ENCODE results near the gene TMPRSS11A. TPM values are rescaled to one million over a fixed set of nuclear protein-coding genes. Genes with fewer than 3 reads are reported as not detected.

TMPRSS11A gene
- total RNA-seq, 1 donor from 2014 or later = not detected

- H3K4me1 ChIP-seq = peaks cover 7% of the 10 kb centered on the region
- peak overlapping the region; percentile 21 for H3K4me2 ChIP-seq
- Mint-ChIP-seq H3K27me3 (ENCODE audit: insufficient read depth, low read depth) (no peaks in the 10 kb centered on the region), H3K4me1 (no peaks in the 10 kb centered on the region), H3K9me3 (no peaks in the 10 kb centered on the region), H3K36me3 (no peaks in the 10 kb centered on the region), H3K27ac (no peak overlapping the region), H3K4me3 (no peak overlapping the region)
- no peaks in the 10 kb centered on the region for H3K79me2 ChIP-seq (ENCODE audit: low read depth)
- TF ChIP-seq EZH2 (IDR thresholded peaks at IDR 0.05) = no peak
- no peak for TF ChIP-seq CTCF (IDR thresholded peaks at IDR 0.05)
- no peak for TF ChIP-seq EZH2phosphoT487 (IDR thresholded peaks at IDR 0.05)
- H4K20me1 ChIP-seq (ENCODE audit: low read depth) = no peaks in the 10 kb centered on the region
- no peaks in the 10 kb centered on the region for H3F3A ChIP-seq (ENCODE audit: low read depth)
- no peaks in the 10 kb centered on the region for H3K27me3 ChIP-seq
- no peak overlapping the region for H3K4me3 ChIP-seq
- DNase-seq (ENCODE audit: low spot score) = peak; percentile 16
- H3K9me3 ChIP-seq (ENCODE audit: low read depth) = no peaks in the 10 kb centered on the region
- no peak overlapping the region for H3K9ac ChIP-seq
- H3K27ac ChIP-seq = no peak overlapping the region
- H2AFZ ChIP-seq (replicated peaks) = no peak overlapping the region
- H3K36me3 ChIP-seq = no peaks in the 10 kb centered on the region
Observed at GRCh38 chr4:67928546-67928945, 34.7 kb downstream of the TMPRSS11A start.

GRCh38 chr4:67927251-67927650 lies 36.0 kb downstream of the TMPRSS11A start:
- no peaks in the 10 kb centered on the region for H3K36me3 ChIP-seq
- H3K36me3 Mint-ChIP-seq = no peaks in the 10 kb centered on the region
- H3K27ac ChIP-seq = no peak overlapping the region
- H2AFZ ChIP-seq (replicated peaks) = no peak overlapping the region
- no peaks in the 10 kb centered on the region for H3K79me2 ChIP-seq (ENCODE audit: low read depth)
- H3K4me1 ChIP-seq = peaks cover 7% of the 10 kb centered on the region
- H4K20me1 ChIP-seq (ENCODE audit: low read depth) = no peaks in the 10 kb centered on the region
- no peak for DNase-seq (ENCODE audit: low spot score)
- no peak overlapping the region for H3K4me2 ChIP-seq
- H3K9me3 ChIP-seq (ENCODE audit: low read depth) = no peaks in the 10 kb centered on the region
- H3K9ac ChIP-seq = no peak overlapping the region
- no peak overlapping the region for H3K27ac Mint-ChIP-seq
- TF ChIP-seq EZH2 (IDR thresholded peaks at IDR 0.05) = no peak
- no peaks in the 10 kb centered on the region for H3F3A ChIP-seq (ENCODE audit: low read depth)
- H3K4me3 ChIP-seq = no peak overlapping the region
- H3K27me3 Mint-ChIP-seq (ENCODE audit: insufficient read depth, low read depth) = no peaks in the 10 kb centered on the region
- peaks cover under 1% of the 10 kb centered on the region for H3K4me1 Mint-ChIP-seq
- no peaks in the 10 kb centered on the region for H3K9me3 Mint-ChIP-seq
- H3K27me3 ChIP-seq = no peaks in the 10 kb centered on the region
- no peak overlapping the region for H3K4me3 Mint-ChIP-seq

GRCh38 chr4:67926485-67926884 lies 36.8 kb downstream of the TMPRSS11A start:
- Histone ChIP-seq H3K4me3 (no peak overlapping the region), H3K4me1 (peaks cover 7% of the 10 kb centered on the region), H4K20me1 (ENCODE audit: low read depth) (no peaks in the 10 kb centered on the region), H3K36me3 (no peaks in the 10 kb centered on the region), H3K79me2 (ENCODE audit: low read depth) (no peaks in the 10 kb centered on the region), H3K9ac (no peak overlapping the region), H2AFZ (replicated peaks) (no peak overlapping the region), H3K9me3 (ENCODE audit: low read depth) (no peaks in the 10 kb centered on the region), H3F3A (ENCODE audit: low read depth) (no peaks in the 10 kb centered on the region), H3K27me3 (no peaks in the 10 kb centered on the region), H3K27ac (no peak overlapping the region), H3K4me2 (no peak overlapping the region)
- no peaks in the 10 kb centered on the region for H3K36me3 Mint-ChIP-seq
- TF ChIP-seq CTCF (IDR thresholded peaks at IDR 0.05) (no peak), EZH2 (IDR thresholded peaks at IDR 0.05) (no peak), EZH2phosphoT487 (IDR thresholded peaks at IDR 0.05) (no peak)
- DNase-seq (ENCODE audit: low spot score) = no peak
- H3K4me1 Mint-ChIP-seq = peaks cover 4% of the 10 kb centered on the region
- H3K9me3 Mint-ChIP-seq = no peaks in the 10 kb centered on the region
- H3K27ac Mint-ChIP-seq = no peak overlapping the region
- H3K4me3 Mint-ChIP-seq = no peak overlapping the region
- no peaks in the 10 kb centered on the region for H3K27me3 Mint-ChIP-seq (ENCODE audit: insufficient read depth, low read depth)

GRCh38 chr4:67922697-67923096 lies 40.6 kb downstream of the TMPRSS11A start:
- H3K27ac ChIP-seq = no peak overlapping the region
- H3K27me3 Mint-ChIP-seq (ENCODE audit: insufficient read depth, low read depth) = no peaks in the 10 kb centered on the region
- no peaks in the 10 kb centered on the region for H3K9me3 ChIP-seq (ENCODE audit: low read depth)
- DNase-seq (ENCODE audit: low spot score) = no peak
- H3K4me3 Mint-ChIP-seq = no peak overlapping the region
- H3K4me3 ChIP-seq = no peak overlapping the region
- TF ChIP-seq EZH2phosphoT487 (IDR thresholded peaks at IDR 0.05) = no peak
- no peak for TF ChIP-seq CTCF (IDR thresholded peaks at IDR 0.05)
- no peak for TF ChIP-seq EZH2 (IDR thresholded peaks at IDR 0.05)
- no peaks in the 10 kb centered on the region for H3K36me3 ChIP-seq
- no peaks in the 10 kb centered on the region for H3K4me1 ChIP-seq
- no peak overlapping the region for H3K4me2 ChIP-seq
- H4K20me1 ChIP-seq (ENCODE audit: low read depth) = no peaks in the 10 kb centered on the region
- H3K27me3 ChIP-seq = no peaks in the 10 kb centered on the region
- no peaks in the 10 kb centered on the region for H3F3A ChIP-seq (ENCODE audit: low read depth)
- H3K27ac Mint-ChIP-seq = no peak overlapping the region
- H3K36me3 Mint-ChIP-seq = no peaks in the 10 kb centered on the region
- no peaks in the 10 kb centered on the region for H3K9me3 Mint-ChIP-seq
- H3K79me2 ChIP-seq (ENCODE audit: low read depth) = no peaks in the 10 kb centered on the region
- H3K4me1 Mint-ChIP-seq = peaks cover 4% of the 10 kb centered on the region
- no peak overlapping the region for H3K9ac ChIP-seq
- no peak overlapping the region for H2AFZ ChIP-seq (replicated peaks)

Measured in neural progenitor cell (in vitro differentiated cells).